Activated gamma-delta T cell treated with Interleukin-2 at 50 U/mL for 16 hours (primary cell): ENCODE measurements around the gene CLEC7A.

Source experiments
- DNase-seq: peaks from one replicate; pipeline ENCODE4 v3.0.0-alpha.2; 2020

Gene CLEC7A

GRCh38 chr12:10136637-10137205 is 6.7 kb upstream of the CLEC7A start:
- DNase-seq = no peak

- no peak for DNase-seq
Observed at GRCh38 chr12:10135126-10135525, 5.1 kb upstream of the CLEC7A start.

GRCh38 chr12:10132850-10133370 is 2.9 kb upstream of the CLEC7A start:
- no peak for DNase-seq

GRCh38 chr12:10131111-10131690 is 1.2 kb upstream of the CLEC7A start:
- no peak for DNase-seq

GRCh38 chr12:10128687-10129086 is 1.3 kb downstream of the CLEC7A start:
- DNase-seq = no peak

- DNase-seq = no peak
Observed at GRCh38 chr12:10126413-10126812, 3.6 kb downstream of the CLEC7A start.

GRCh38 chr12:10122689-10123088 is 7.3 kb downstream of the CLEC7A start:
- no peak for DNase-seq

GRCh38 chr12:10121278-10121677 is 8.7 kb downstream of the CLEC7A start:
- DNase-seq = no peak

- DNase-seq = no peak
Observed at GRCh38 chr12:10119066-10119465, 10.9 kb downstream of the CLEC7A start.

GRCh38 chr12:10115890-10116289 is 14.1 kb downstream of the CLEC7A start:
- DNase-seq = no peak

- no peak for DNase-seq
Observed at GRCh38 chr12:10115311-10115710, 14.7 kb downstream of the CLEC7A start.

GRCh38 chr12:10113920-10114319 is 16.1 kb downstream of the CLEC7A start:
- DNase-seq = no peak

GRCh38 chr12:10113075-10113474 is 16.9 kb downstream of the CLEC7A start:
- DNase-seq = no peak

GRCh38 chr12:10111451-10111850 is 18.5 kb downstream of the CLEC7A start:
- DNase-seq = no peak

GRCh38 chr12:10110256-10110844 is 19.6 kb downstream of the CLEC7A start:
- no peak for DNase-seq

- DNase-seq = no peak
Observed at GRCh38 chr12:10102322-10102721, 27.7 kb downstream of the CLEC7A start.

- no peak for DNase-seq
Observed at GRCh38 chr12:10101648-10102220, 28.3 kb downstream of the CLEC7A start.

- no peak for DNase-seq
Observed at GRCh38 chr12:10101042-10101579, 28.9 kb downstream of the CLEC7A start.

GRCh38 chr12:10098791-10099190 is 31.2 kb downstream of the CLEC7A start, which contains the start of gene CLEC1A:
Gene CLEC1A (minus strand): TSS chr12:10098985. CDS start chr12:10098922, 63 bp downstream.
- DNase-seq = no peak

GRCh38 chr12:10097521-10097920 is 32.5 kb downstream of the CLEC7A start:
- DNase-seq = no peak

GRCh38 chr12:10095971-10096370 is 34.0 kb downstream of the CLEC7A start:
- no peak for DNase-seq

GRCh38 chr12:10094646-10095395 is 35.2 kb downstream of the CLEC7A start:
- DNase-seq = no peak
